ENCODE data around the gene DLGAP1.

Gene DLGAP1

GRCh38 chr18:3885209-3885792, 569.8 kb downstream of the DLGAP1 start:
- DNase-seq, result no peak

- no peak for DNase-seq
These were observed 575.3 kb downstream of the DLGAP1 start for GRCh38 chr18:3879836-3880120.

- no peak for DNase-seq
These were observed 575.8 kb downstream of the DLGAP1 start for GRCh38 chr18:3879114-3879835.

- no peak for DNase-seq
These were observed 576.7 kb downstream of the DLGAP1 start for GRCh38 chr18:3878401-3878800.

GRCh38 chr18:3877678-3878077, 577.4 kb downstream of the DLGAP1 start:
- no peak for DNase-seq

GRCh38 chr18:3875961-3876360, 579.1 kb downstream of the DLGAP1 start:
- DNase-seq, result no peak

- no peak for DNase-seq
These were observed 579.7 kb downstream of the DLGAP1 start for GRCh38 chr18:3875376-3875775.

- no peak for DNase-seq
These were observed 580.5 kb downstream of the DLGAP1 start for GRCh38 chr18:3874581-3874980.

- DNase-seq, result no peak
These were observed 581.0 kb downstream of the DLGAP1 start for GRCh38 chr18:3874125-3874524.

- DNase-seq, result no peak
These were observed 581.4 kb downstream of the DLGAP1 start for GRCh38 chr18:3873698-3874097.

GRCh38 chr18:3873211-3873610, 581.9 kb downstream of the DLGAP1 start:
- no peak for DNase-seq

GRCh38 chr18:3872641-3873040, 582.5 kb downstream of the DLGAP1 start:
- no peak for DNase-seq

GRCh38 chr18:3871687-3872086, 583.4 kb downstream of the DLGAP1 start:
- no peak for DNase-seq

- no peak for DNase-seq
These were observed 584.2 kb downstream of the DLGAP1 start for GRCh38 chr18:3870914-3871313.

- no peak for DNase-seq
These were observed 585.3 kb downstream of the DLGAP1 start for GRCh38 chr18:3869848-3870247.

GRCh38 chr18:3867864-3868311, 587.2 kb downstream of the DLGAP1 start:
- no peak for DNase-seq

- no peak for DNase-seq
These were observed 587.9 kb downstream of the DLGAP1 start for GRCh38 chr18:3867236-3867635.

- no peak for DNase-seq
These were observed 590.3 kb downstream of the DLGAP1 start for GRCh38 chr18:3864669-3865298.

GRCh38 chr18:3863593-3863992, 591.5 kb downstream of the DLGAP1 start:
- no peak for DNase-seq

- no peak for DNase-seq
These were observed 592.1 kb downstream of the DLGAP1 start for GRCh38 chr18:3863006-3863405.

- DNase-seq, result no peak
These were observed 593.6 kb downstream of the DLGAP1 start for GRCh38 chr18:3861495-3861894.

GRCh38 chr18:3857544-3857943, 597.6 kb downstream of the DLGAP1 start:
- no peak for DNase-seq

GRCh38 chr18:3855966-3856365, 599.1 kb downstream of the DLGAP1 start:
- no peak for DNase-seq

GRCh38 chr18:3852321-3852720, 602.8 kb downstream of the DLGAP1 start:
- DNase-seq, result no peak

GRCh38 chr18:3851159-3851558, 603.9 kb downstream of the DLGAP1 start:
- no peak for DNase-seq
